NCI-H2196 (cell line): ENCODE measurements around the gene PCAT6.
"Not testable (repeated sequence)": the region's sequence is repeated elsewhere in the genome, so short reads cannot be mapped to it uniquely, and the experiment has no call there.

Experiments
- DNase-seq: peaks from one replicate; lab custom pipeline; 2025; ENCODE audit not compliant: unreplicated experiment; lab: John Stamatoyannopoulos, UW

The PCAT6 gene

DNA sequence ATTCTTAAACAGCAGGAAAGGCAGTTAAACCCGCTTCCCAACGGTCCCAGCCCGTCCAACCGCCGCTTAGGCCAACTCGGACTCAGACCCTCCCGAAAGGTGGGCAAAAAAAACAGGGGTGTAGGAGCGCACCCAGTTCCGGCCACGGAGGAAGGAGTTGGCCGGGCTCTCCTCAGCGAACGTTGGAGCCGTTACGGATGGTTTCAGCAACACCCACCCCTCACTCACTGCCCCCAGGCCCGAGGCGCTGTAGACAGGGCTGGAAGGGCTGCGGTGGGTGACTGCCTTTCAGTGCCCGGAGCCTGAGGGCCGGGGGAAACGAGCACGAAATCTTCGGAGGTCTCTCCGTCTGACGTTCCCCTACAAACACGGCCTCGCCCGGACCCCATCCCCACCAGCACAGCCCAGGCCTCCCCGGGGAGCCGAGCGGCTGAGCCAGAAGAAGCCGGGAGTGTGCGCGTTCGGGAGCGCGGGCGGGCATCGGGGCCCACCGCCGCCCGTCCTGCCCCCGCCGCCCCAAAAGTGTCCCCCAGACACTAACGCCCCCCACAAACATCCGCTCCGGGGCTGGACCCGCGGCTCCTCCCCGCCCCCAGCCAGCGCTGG is 3.8 kb upstream of the PCAT6 start:
- DNase-seq = no peak

DNA sequence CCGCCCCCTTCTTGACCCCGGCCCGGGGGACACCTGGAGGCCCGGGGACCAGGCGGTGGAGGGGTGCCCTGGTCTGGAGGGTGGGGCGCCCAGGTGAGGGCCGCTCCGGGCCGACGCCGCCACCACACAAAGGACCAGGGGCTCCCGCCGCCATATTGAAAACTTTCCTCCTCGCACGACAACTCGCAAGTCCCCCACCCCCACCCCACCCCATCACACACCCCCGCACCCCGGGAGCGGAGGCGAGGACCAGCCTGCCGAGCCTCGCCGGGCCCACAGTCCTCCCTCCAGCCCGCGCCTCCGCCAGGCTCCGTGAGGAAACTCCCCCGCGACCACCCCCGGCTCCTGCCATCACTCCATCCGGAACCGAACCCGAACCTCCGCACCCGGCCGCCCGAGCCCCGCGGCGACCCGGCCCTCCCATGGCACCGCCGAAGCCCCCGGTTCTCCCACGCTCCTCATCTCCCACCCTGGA is 3.3 kb upstream of the PCAT6 start:
- DNase-seq = no peak

DNA sequence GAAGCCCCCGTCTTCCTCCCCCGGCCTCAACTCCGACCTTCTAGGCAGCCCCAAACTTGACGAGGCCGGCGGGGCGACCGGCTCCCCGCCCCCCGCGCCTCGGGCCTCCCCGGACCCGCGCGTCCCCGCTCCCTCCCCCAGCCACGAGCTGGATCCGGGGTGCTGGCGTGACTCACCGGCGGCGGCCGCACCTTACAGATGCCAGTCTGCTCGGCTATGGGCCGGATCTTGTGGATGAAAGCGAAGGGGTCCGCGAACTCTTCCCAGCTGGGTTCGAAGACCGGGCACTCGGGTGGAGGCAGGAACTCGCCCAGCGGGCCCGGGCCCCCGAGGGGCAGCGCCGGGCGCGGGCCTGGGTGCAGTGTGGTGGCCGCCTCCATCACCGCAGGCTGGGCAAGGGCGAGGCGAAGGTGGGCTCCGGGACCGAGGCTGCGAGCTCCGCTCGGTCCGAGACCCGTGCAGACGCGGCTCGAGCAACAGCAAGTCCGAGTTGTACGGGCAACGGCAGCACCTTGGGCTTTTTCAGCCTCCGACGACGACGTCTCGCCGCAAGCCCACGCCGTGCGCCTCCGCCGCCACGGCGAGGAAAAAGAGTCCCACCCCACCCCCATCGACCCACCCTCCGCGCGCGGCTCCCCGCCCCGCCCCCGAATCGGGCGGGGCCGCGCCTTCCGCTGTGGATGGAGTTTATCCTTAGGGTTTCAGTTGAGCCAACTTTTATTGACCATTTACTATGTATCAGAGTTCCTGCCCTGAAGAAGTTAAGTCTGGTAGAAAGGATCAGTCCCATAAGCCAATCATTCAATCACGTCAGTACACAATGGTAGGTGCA is 2.6 kb upstream of the PCAT6 start, which contains the start of gene KDM5B:
KDM5B (minus strand) TSS at position 496 of the 832 bp plus-strand sequence; CDS start at position 380, 116 bp downstream.
- peak; percentile 53 for DNase-seq

DNA sequence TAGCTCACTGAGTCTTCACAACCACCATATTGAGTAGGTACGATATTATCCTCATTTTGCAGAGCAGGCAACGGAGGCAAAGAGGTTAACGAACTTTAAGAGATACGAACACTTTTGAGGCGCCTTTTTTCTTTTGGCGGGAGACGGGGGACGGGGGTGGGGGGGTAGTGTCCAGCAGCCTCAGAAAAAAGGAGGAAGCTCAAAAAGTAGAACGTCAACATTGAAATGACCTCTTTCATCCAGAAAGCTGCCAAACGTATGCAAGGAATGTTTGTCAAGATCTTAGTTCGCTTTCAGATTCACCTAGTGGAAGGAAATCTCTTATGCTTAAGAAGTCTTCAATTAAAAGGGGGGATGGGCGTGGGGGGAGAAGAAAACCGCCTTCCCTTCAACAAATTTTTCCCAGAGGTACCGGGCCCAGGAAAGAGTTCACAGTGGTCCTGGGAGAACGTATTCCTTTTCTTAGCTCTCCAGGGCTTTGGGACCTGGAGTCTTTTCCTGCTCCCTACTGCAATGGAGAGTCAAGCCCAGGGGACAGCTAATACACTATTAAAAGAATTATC is 1.1 kb upstream of the PCAT6 start:
- DNase-seq = no peak

DNA sequence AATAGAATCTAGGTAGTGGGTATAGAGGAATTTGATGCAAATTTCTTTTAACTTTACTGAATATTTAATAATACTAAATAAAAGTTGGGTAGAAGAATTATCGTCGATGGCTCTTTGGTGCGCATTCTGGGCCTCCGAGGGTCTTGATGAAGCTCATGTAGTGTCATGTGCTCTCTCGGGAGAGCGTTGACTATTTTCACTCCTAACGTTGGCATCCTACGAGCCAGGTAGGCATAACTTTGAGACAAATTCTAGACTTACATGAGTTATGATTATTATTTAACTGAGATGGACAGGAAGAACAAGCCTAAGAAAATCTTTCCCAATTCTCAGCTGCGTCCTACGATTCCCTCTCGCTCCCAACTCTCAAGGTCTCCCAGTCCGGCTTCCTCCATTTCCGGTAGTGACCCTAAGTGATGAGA is 550 bp upstream of the PCAT6 start:
- no peak for DNase-seq

DNA sequence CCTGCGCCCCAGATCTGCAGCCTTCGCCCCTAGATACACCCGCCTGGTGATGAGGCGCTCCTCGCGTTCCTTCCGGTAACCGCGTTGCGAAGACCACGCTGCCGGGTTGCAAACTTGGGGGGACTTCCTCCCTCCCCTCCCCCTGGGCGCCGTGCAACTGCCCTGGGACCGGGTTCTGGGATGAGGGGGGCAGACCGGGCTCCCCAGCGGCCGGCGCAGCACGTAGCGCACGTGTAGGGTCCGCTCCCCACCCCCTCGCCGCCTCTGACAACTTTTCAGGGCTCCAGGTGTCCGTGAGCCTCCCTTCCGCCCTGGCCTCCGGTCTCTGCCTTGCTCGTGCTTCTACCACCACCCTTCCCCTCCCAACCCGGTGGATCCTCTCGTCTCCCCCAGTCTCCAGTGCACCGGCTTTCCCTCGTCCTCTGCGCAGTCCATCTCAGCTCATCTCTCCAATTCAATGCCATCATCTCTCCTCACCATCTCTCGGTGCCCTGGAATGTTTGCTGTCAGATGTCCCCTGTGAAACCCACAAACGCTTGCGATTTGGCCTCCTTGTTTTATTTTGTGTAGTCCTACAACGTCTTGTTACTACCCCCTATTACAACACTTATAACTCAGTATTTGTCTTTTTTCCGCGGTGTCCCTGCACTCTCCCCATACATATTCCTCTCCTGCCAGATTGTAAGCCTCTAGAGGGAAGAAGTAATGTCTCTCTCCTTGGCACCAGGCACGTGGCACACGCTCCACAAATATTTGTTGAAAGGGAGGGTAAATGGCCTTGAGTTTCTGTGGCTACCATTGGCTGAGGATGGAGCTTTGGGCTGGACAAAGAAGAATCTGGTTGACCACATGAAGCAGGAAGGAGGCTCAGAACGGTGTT is 782 bp downstream of the PCAT6 start:
- DNase-seq = no peak

DNA sequence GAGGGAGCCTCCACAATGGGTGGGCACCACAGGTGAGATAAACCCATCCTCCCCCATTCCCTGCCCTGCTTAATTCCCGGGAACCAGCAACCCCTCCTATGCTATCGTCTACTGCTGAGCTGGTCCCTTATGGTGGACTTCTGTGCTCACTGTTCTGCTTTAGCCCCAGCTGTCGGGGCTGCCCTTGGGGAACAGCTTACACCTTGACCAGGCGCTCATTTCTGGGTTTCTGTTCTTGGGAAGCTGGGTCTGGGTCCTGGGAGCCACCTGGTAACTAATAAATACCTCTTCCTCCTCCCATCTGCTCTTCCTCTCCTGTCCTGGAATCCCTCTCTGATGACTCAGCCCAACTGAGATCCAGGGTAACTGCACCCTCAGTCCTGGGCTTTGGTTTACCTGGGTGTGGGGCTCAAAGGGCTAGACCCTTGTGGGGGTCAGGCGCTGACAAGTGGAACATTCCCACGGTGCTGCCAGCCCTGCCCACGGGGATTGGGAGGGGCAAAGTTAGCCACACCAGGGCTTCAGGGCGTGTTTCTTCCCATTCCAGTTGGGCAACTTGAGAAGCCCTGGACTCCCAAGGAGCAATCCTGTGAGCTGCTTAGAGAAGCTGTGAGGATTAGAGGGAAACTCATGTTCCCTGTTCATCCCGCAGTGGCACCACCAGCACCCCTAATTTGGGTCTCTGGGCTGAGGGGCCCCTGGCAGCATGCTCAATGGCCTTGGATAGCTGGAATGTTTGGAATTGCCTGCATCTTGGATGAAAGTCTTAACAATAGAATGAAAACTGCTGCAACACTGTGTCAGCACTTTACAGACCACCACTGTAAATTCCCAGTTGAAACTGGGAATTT is 1.6 kb downstream of the PCAT6 start:
- no peak for DNase-seq

DNA sequence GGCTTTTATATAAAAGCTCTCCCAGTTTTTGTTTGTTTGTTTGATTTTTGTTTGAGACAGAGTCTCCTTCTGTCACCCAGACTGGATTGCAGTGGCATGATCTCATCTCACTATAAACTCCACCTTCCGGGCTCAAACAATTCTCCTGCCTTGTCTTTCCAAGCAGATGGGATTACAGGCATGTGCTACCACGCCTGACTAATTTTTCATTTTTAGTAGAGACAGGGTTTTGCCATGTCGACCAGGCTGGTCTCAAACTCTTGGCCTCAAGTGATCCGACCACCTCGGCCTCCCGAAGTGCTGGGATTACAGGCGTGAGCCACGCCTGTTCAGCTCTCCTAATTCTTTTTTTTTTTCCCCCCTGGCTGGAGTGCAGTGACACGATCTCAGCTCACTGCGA is 4.4 kb downstream of the PCAT6 start:
- DNase-seq = no peak

DNA sequence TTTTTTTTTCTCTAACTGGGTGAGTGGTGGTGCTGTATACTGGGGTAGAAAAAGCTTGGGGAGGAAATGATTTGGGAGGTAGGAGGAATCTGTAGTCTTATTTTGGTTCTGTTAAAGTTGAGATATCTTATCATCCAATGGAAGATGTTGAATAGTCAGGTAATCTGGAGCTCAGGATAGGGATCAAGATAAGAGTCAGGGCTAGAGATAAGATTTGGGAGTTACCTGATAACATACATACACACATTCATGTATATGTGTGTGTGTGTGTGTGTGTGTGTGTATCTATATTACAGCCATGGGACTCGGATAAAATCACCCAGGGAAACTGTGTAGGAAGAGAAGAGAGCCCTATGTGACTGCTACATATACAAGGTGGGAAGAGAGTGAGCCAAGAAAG is 8.1 kb downstream of the PCAT6 start:
- DNase-seq = no peak

DNA sequence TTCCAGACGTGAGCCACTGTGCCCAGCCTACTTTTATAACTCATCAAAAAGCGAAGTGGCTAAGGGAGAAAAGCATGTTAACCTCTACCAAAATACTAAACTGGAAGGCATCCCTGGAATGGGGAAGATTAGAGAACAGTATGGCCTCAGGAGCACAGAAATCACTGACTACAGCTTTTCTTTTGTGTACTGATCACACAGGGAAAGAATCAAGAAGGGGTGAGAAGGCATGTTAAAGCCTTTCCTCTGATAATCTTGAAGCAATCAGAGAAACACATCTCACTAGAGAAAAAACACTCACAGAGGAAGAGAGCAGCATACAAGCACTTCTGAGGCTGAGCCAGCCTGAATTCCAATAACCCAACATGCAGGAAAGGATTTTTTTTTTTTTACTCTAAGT is 10.7 kb downstream of the PCAT6 start:
- DNase-seq = no peak

DNA sequence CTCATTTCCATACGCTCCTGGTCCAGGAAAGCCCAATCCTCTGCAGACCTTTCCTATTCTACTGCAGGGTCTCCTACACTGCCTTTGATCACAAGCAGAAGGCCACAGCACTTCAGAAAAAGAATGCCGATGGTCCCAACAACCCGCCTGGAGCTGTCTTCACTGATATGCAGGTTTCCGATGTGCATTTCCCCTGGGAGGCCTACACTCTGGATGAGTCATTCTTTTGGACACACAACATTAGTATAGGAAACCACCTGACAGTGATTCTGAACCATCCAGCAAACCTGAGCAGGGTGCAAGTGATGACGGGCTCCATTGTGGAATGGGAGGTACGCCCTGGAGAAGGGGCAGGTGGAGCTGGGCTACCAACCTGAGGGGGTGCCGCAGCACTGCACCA is 15.0 kb downstream of the PCAT6 start:
- DNase-seq = no peak

DNA sequence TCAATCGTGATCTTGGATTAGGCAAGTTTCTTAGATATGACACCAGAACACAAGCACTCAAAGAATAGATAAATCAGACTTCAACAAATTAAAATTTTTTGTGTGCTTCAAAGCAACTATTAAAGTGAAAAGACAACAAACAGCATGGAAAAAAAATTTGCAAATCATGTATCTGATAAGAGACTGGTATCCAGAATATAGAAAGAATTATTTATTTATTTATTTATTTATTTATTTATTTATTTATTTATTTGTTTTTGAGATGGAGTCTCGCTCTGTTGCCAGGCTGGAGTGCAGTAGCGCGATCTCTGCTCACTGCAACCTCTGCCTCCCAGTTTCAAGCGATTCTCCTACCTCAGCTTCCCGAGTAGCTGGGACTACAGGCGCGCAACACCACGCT is 18.5 kb downstream of the PCAT6 start:
- DNase-seq = not testable (repeated sequence)

DNA sequence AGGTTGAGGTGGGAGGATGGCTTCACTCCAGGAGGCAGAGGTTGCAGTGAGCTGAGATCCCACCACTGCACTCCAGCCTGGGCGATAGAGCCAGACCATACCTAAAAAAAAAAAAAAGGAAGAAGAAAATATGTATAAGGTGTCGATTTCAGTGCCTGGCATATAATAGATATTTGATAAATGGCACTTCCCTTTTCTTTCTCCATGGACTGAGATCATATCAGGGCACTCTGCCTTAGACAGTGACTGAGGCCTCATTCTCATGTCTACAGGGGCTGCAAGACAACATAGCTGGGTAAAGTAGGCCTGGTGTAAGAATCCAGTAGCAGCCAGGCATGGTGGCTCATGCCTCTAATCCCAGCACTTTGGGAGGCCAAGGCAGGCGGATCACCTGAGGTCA is 21.2 kb downstream of the PCAT6 start:
- no peak for DNase-seq

DNA sequence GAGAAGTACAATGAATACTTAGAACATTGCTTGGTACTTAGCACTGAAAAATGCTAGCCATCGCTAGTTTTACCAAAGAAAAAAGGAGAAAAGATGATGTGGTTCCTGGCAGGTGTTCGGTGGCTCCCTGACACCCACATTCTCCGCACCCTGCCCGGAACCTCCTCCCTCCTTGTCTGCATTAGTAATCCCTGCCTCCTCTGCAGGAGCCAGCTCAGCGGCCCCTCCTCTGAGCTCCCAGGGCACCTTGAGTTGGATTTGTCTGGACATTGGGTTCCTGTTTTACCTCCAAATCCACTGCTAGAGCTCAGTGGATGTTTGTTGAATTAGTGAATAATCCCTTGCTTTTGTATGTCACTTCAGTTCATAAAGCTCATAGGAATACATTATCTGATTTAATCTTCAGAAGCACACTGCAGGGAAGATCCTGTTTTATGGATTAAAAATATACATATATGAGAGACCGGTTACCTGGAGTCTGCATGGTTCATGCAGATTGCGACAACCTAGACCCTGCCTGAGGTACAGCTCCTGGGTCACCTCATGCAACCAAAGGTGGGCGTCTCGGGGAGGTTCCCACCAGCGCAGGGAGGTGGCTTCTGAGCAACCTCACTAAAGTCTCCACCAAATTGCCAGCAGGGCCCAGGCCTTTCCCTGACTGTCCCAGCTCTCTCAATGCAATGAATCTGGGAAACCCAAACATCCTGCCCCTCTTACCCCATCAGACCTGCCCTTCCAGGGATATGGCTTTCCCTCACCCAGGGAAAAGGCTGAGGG is 24.2 kb downstream of the PCAT6 start:
- no peak for DNase-seq

DNA sequence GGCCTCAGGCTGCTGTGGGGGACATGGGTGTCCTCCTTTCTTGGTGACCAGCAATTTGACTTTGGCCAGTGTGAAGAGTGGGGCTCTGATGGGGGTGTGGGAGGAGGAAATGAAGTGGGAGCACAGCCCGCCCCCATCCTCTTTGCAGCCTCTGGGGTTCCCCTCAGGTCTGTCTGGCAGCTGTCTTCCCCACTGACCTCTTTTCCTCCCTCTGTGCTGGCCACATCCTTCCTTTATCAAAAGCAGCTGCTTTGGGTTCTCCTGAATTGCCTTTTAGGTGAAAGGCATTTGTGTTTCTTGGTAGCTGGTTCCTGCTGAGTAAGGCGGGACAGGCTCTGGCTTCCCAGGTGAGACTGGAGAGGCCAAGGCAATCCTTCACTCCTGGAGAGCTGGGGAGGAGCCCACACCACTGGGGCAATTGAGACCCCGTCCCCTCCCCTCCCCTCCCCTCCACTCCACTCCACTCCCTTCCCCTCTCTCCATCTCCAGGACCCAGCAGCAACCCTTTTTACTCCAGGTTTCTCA is 24.9 kb downstream of the PCAT6 start:
- no peak for DNase-seq

DNA sequence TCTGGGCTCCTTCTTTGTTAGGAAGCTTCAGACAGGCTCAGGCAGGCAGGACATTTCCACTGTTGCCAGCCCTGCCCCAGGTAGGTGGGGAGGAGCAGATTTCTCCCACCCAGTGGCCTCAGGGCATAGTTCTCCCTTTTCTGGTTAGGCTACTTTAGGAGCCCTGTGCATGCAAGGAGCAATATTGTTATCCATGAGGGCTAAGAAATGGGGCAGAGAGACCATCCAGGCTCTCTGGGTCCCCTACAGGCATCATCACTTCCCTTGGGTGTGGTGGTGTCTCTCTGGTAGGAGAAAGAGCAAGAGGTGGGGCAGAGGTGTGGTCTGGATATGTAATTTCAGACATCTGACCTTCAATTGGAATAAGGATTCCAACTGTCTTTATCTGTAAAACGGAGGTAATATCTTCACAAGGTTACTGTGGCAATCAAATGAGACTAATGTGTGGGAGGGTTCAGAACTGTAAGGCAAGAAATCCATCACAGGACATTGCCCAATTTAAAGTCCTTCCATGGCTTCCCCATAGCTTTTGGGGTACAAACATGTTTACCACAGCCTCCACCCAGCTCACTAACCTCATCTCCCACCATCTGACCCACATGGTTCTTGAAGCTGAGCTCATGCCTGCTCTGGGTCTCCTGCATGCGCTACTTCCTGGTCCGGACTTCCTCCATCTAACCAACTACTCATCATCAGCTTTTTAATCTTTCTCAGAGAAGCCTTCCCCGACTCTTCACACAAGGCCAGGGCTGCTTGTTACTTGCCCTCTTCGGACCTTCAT is 26.1 kb downstream of the PCAT6 start:
- DNase-seq = no peak

DNA sequence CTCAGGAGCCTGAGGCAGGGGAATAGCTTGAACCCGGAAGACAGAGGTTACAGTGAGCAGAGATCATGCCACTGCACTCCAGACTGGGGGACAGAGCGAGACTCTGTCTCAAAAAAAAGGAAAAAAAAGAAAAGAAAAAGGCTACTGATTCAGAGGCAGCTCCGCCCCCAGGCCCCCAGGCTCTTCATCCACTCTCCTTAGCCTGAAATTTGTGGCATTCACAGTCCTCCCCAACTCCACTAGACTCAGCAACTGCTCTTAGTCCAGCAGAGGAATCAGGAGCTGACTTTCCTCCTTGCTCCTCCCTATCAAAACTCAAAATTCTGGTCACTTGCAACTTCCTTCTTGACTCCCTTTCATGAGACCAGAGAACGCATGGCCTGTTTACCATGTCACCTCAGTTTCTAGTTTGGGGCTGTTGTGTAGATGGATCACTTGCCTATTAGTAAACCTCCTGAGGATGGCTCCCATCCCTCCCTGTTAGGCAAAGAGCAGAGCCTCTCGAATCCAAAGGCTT is 27.1 kb downstream of the PCAT6 start:
- no peak for DNase-seq

DNA sequence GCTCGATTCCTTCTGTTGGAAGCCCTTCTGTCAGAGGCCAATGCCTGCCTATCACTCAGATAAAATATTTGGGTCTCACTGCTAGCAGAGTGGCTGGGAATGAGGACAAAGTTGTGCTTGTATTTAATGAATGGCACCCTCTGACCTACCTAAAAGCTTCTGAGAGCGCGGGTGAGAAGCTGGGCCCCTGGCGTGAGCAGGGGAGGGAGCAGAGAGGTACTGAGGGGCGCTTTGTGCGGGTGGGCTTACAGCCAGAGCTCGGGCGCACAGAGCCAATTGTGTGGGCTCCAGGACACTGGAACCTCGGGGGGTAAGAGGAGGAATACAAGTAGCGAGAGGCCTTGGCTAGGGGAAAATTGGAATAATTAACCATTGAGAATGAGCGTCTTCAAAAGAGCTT is 32.3 kb downstream of the PCAT6 start:
- no peak for DNase-seq
